OCI-LY7 (cell line): ENCODE results near the gene ZKSCAN1.

ENCODE experiments used
- EZH2phosphoT487 ChIP-seq: fragments of 200-600 bp; sonication (generic); IDR thresholded peaks from 2 replicates; pipeline ENCODE4 v1.6.1; 2018; ENCODE audit warnings: low read depth, borderline replicate concordance, mild to moderate bottlenecking, mixed run types, antibody characterized with exemption, low read length, moderate library complexity, mixed read lengths
- TF ChIP-seq, protein P1 (sequence below): fragments of 200-600 bp; sonication (generic); conservative IDR thresholded peaks from 2 replicates; pipeline ENCODE4 v1.5.1; 2014; ENCODE audit warnings: mild to moderate bottlenecking, antibody characterized with exemption, low read length, moderate library complexity, mixed read lengths

- TF ChIP-seq, protein P1, sequence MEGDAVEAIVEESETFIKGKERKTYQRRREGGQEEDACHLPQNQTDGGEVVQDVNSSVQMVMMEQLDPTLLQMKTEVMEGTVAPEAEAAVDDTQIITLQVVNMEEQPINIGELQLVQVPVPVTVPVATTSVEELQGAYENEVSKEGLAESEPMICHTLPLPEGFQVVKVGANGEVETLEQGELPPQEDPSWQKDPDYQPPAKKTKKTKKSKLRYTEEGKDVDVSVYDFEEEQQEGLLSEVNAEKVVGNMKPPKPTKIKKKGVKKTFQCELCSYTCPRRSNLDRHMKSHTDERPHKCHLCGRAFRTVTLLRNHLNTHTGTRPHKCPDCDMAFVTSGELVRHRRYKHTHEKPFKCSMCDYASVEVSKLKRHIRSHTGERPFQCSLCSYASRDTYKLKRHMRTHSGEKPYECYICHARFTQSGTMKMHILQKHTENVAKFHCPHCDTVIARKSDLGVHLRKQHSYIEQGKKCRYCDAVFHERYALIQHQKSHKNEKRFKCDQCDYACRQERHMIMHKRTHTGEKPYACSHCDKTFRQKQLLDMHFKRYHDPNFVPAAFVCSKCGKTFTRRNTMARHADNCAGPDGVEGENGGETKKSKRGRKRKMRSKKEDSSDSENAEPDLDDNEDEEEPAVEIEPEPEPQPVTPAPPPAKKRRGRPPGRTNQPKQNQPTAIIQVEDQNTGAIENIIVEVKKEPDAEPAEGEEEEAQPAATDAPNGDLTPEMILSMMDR, result no peak
- no peak for TF ChIP-seq EZH2phosphoT487
These were observed 50.2 kb downstream of the ZKSCAN1 start for GRCh38 chr7:100065452-100066186.
